ENCODE data around the gene TIMM10. TPM values are rescaled to one million over a fixed set of nuclear protein-coding genes. Genes with fewer than 3 reads are reported as not detected.

TIMM10 gene
- total RNA-seq, 1 experiment from 2014 or later, result 233 TPM

DNA sequence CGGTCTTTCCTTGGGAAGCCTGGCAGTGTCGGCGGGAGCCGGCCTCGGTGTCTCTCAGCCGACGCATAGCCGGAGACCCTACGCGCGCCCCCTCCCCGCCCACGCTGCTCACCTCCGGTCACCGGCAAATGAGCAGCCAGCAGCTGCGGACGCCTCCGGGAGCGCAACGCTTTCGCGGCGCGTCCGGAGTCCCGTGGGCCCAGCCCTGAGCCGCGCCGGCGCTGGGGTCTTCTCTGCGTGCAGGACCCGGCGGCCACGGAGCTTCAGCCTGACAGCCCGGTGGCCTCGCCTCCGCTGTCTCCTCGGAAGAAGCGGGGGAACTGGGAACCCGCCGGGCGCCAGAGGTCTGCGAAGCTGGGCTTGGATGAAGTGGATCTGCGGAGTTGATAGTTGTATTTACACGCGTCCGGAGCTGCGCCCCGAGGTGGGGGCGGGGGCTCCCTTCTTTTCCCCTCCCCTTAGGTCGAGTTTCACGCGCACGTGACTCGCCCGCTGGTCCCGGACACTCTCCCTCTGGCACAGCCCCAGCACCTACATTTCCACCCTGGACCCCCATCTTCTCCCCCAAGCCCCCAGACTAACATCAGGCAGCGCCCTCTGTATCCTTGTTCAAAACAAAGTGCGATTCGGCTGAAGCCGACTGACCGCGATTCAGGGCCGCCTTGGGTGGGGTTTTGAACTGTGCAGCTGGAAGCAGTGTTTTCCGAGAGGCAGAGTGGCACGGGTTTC, 15.1 kb downstream of the TIMM10 start, which contains the start of gene SLC43A1:
SLC43A1 (minus strand) TSS at position 371 of the 729 bp plus-strand sequence. CDS start 1,591 bp downstream, outside the sequence.
- ChIA-PET CTCF (interaction anchor here (0.6 kb wide), 1 partner anchor 129 kb away, joined by 4 read pairs; no protein-coding TSS in a partner anchor), POLR2A (ENCODE audit: unreplicated experiment) (interaction anchor here (0.5 to 0.6 kb wide), 2 partner anchors 47 to 275 kb away, joined by 3 read pairs; no protein-coding TSS in a partner anchor)
- Histone ChIP-seq H4K20me1 (ENCODE audit: low read length) (no peaks in the 10 kb centered on the region), H3K9me3 (ENCODE audit: low read length) (no peaks in the 10 kb centered on the region), H3F3A (ENCODE audit: low read length, unreplicated experiment) (no peaks in the 10 kb centered on the region), H3K9ac (ENCODE audit: low read length) (peak within 1 kb of the TSS; percentile 62), H3K27ac (ENCODE audit: low read length) (no peak within 1 kb of the TSS), H2AFZ (ENCODE audit: low read length) (peak within 1 kb of the TSS; percentile 83), H3K4me2 (ENCODE audit: low read length) (peak within 1 kb of the TSS; percentile 100), H3K4me1 (ENCODE audit: insufficient read depth, low read length) (peaks cover 9% of the 10 kb centered on the region), H3K36me3 (ENCODE audit: low read depth, low read length) (no peaks in the 10 kb centered on the region), H3K4me3 (ENCODE audit: low read length) (peak within 1 kb of the TSS; percentile 94), H3K79me2 (ENCODE audit: low read length) (no peaks in the 10 kb centered on the region), H3K9me2 (replicated peaks; ENCODE audit: low read length) (no peaks in the 10 kb centered on the region), H3K27me3 (ENCODE audit: low read length) (no peaks in the 10 kb centered on the region)
- BruUV-seq (replicated peaks), result no TSS peak
- intact Hi-C loops (cut with micrococcal nuclease), result loop anchor here (1.0 kb wide), 1 partner anchor 170 kb away; no protein-coding TSS in a partner anchor
- peak; percentile 46 for DNase-seq
- peak; percentile 57 for ATAC-seq
- peak; percentile 25; the same call in 1 of the 2 replicates for TF ChIP-seq CTCF (conservative IDR thresholded peaks at IDR 0.05; ENCODE audit: low read depth, low read length)
- TF ChIP-seq EZH2 (IDR thresholded peaks at IDR 0.05; ENCODE audit: low read length, unreplicated experiment), result no peak

- peak; percentile 59 for ATAC-seq
- H3K27me3 ChIP-seq (ENCODE audit: low read length), result no peaks in the 10 kb centered on the region
- H3K9ac ChIP-seq (ENCODE audit: low read length), result peak overlapping the region; percentile 62
- H3K9me3 ChIP-seq (ENCODE audit: low read length), result no peaks in the 10 kb centered on the region
- no peaks in the 10 kb centered on the region for H3F3A ChIP-seq (ENCODE audit: low read length, unreplicated experiment)
- CTCF ChIA-PET, result interaction anchor here (0.6 to 1.1 kb wide), 2 partner anchors 56 to 130 kb away, joined by 4 read pairs; no protein-coding TSS in a partner anchor
- POLR2A ChIA-PET (ENCODE audit: unreplicated experiment), result interaction anchor here (0.5 kb wide), 1 partner anchor 276 kb away, joined by 3 read pairs; no protein-coding TSS in a partner anchor
- intact Hi-C loops (cut with micrococcal nuclease), result no loop called here
- peak overlapping the region; percentile 94 for H3K4me3 ChIP-seq (ENCODE audit: low read length)
- TF ChIP-seq CTCF (conservative IDR thresholded peaks at IDR 0.05; ENCODE audit: low read depth, low read length) (no peak), EZH2phosphoT487 (IDR thresholded peaks at IDR 0.05; ENCODE audit: borderline replicate concordance, low read length) (no peak), EZH2 (IDR thresholded peaks at IDR 0.05; ENCODE audit: low read length, unreplicated experiment) (no peak)
- peak; percentile 54 for DNase-seq
- H3K27ac ChIP-seq (ENCODE audit: low read length), result no peak overlapping the region
- no TSS peak for BruUV-seq (replicated peaks)
- H2AFZ ChIP-seq (ENCODE audit: low read length), result peak overlapping the region; percentile 83
- no peaks in the 10 kb centered on the region for H3K9me2 ChIP-seq (replicated peaks; ENCODE audit: low read length)
- H4K20me1 ChIP-seq (ENCODE audit: low read length), result no peaks in the 10 kb centered on the region
- H3K79me2 ChIP-seq (ENCODE audit: low read length), result no peaks in the 10 kb centered on the region
- peaks cover 9% of the 10 kb centered on the region for H3K4me1 ChIP-seq (ENCODE audit: insufficient read depth, low read length)
- peak overlapping the region; percentile 100 for H3K4me2 ChIP-seq (ENCODE audit: low read length)
- no peaks in the 10 kb centered on the region for H3K36me3 ChIP-seq (ENCODE audit: low read depth, low read length)
Observed at GRCh38 chr11:57514538-57515331, 15.8 kb downstream of the TIMM10 start.

Measured in PC-3 (cell line).